Neuronal stem cell (in vitro differentiated cells): ENCODE results near the gene POLD4.
A peak's percentile ranks its signal among the peaks of the same experiment; 100 is the strongest.

Experiments
- DNase-seq: peaks from one replicate; pipeline ENCODE4 v3.0.0-alpha.2; 2013; ENCODE audit warnings: low spot score
- H2AFZ ChIP-seq: one replicate; pipeline ENCODE4 v1.6.1; 2013; ENCODE audit warnings: mild to moderate bottlenecking, low read length, inconsistent platforms
- H2AK5ac ChIP-seq: 2 replicates; pipeline ENCODE4 v1.6.1; 2013; ENCODE audit warnings: low read depth, mild to moderate bottlenecking, inconsistent platforms, low read length, moderate library complexity, mixed read lengths
- H2BK120ac ChIP-seq: 2 replicates; pipeline ENCODE4 v1.6.1; 2013; ENCODE audit warnings: low read depth, mild to moderate bottlenecking, inconsistent platforms, low read length, moderate library complexity, mixed read lengths
- H2BK12ac ChIP-seq: one replicate; pipeline ENCODE4 v1.6.1; 2013; ENCODE audit warnings: low read length, inconsistent platforms
- H2BK15ac ChIP-seq: 2 replicates; pipeline ENCODE4 v1.6.1; 2013; ENCODE audit warnings: mild to moderate bottlenecking, low read length, inconsistent platforms, mixed read lengths
- H2BK5ac ChIP-seq: one replicate; pipeline ENCODE4 v1.6.1; 2013; ENCODE audit warnings: inconsistent platforms, mild to moderate bottlenecking, low read length, moderate library complexity
- H3K14ac ChIP-seq: one replicate; pipeline ENCODE4 v1.6.1; 2013; ENCODE audit warnings: low read length, inconsistent platforms
- H3K18ac ChIP-seq: 2 replicates; pipeline ENCODE4 v1.6.1; 2013; ENCODE audit warnings: low read length, inconsistent platforms
- H3K23ac ChIP-seq: 2 replicates; pipeline ENCODE4 v1.6.1; 2013; ENCODE audit warnings: low read depth, mild to moderate bottlenecking, mixed read lengths, low read length, inconsistent platforms; ENCODE audit not compliant: poor library complexity
- H3K27ac ChIP-seq: replicated peaks from 3 replicates; pipeline ENCODE4 v1.5.1; 2013; ENCODE audit warnings: low read length, inconsistent platforms
- H3K27me3 ChIP-seq, 3 experiments: 2 replicates each; pipeline ENCODE4 v1.6.1; 2013; ENCODE audit warnings: low read length in 3 of 3, mild to moderate bottlenecking in 2 of 3, inconsistent platforms in 1 of 3, low read depth in 1 of 3, mixed read lengths in 1 of 3, moderate library complexity in 1 of 3; ENCODE audit not compliant: control insufficient read depth in 3 of 3, insufficient read depth in 3 of 3
- H3K36me3 ChIP-seq, 2 donors: replicated peaks in 1 of 2; 2 replicates each; pipeline ENCODE4 v1.6.1; 2013; ENCODE audit warnings: low read length in 2 of 2; ENCODE audit not compliant: control insufficient read depth in 2 of 2, insufficient read depth in 2 of 2
- H3K4ac ChIP-seq: 2 replicates; pipeline ENCODE4 v1.6.1; 2013; ENCODE audit warnings: inconsistent platforms, mild to moderate bottlenecking, low read length, moderate library complexity
- H3K4me1 ChIP-seq, 2 donors: 1 replicate in 1 of 2; 2 replicates in 1 of 2; pipeline ENCODE4 v1.6.1; 2013; ENCODE audit warnings: low read length in 2 of 2, low read depth in 1 of 2; ENCODE audit not compliant: control insufficient read depth in 2 of 2, insufficient read depth in 1 of 2
- H3K4me2 ChIP-seq: one replicate; pipeline ENCODE4 v1.6.1; 2013; ENCODE audit warnings: mild to moderate bottlenecking, low read length, inconsistent platforms; ENCODE audit not compliant: insufficient read depth, poor library complexity, severe bottlenecking
- H3K4me3 ChIP-seq, 2 donors: 2 replicates each; pipeline ENCODE4 v1.5.1; 2013; ENCODE audit warnings: low read length in 2 of 2, mild to moderate bottlenecking in 2 of 2, inconsistent platforms in 1 of 2, moderate library complexity in 1 of 2
- H3K79me1 ChIP-seq: one replicate; pipeline ENCODE4 v1.6.1; 2013; ENCODE audit warnings: low read depth, mild to moderate bottlenecking, inconsistent platforms, low read length, moderate library complexity
- H3K9ac ChIP-seq: one replicate; pipeline ENCODE4 v1.6.1; 2013; ENCODE audit warnings: mild to moderate bottlenecking, low read depth, low read length, inconsistent platforms; ENCODE audit not compliant: poor library complexity
- H3K9me3 ChIP-seq, 2 donors: replicated peaks in 1 of 2; 2 replicates each; pipeline versions ENCODE3 to v1.6.1; 2013; ENCODE audit warnings: low read length in 2 of 2, mild to moderate bottlenecking in 2 of 2, inconsistent platforms in 1 of 2, low read depth in 1 of 2, mixed read lengths in 1 of 2, moderate library complexity in 1 of 2; ENCODE audit not compliant: control insufficient read depth in 2 of 2, insufficient read depth in 1 of 2
- H4K8ac ChIP-seq: one replicate; pipeline ENCODE4 v1.6.1; 2013; ENCODE audit warnings: low read depth, mild to moderate bottlenecking, inconsistent platforms, low read length, moderate library complexity
- H4K91ac ChIP-seq: one replicate; pipeline ENCODE4 v1.6.1; 2013; ENCODE audit warnings: low read length, low read depth, mild to moderate bottlenecking, inconsistent platforms; ENCODE audit not compliant: poor library complexity
- WGBS, 2 donors: extraction: QIAGEN DNeasy Blood & Tissue Kit; methylation state at CpG; one replicate each; pipeline ENCODE4 v1.1.7; 2013; ENCODE audit warnings: missing lambda C conversion rate in 2 of 2, mixed read lengths in 1 of 2; ENCODE audit not compliant: insufficient read length in 2 of 2, insufficient replicate concordance in 1 of 2; ENCODE audit errors: extremely low coverage in 2 of 2; 5-methylcytosine and 5-hydroxymethylcytosine counted together

POLD4 gene

DNA sequence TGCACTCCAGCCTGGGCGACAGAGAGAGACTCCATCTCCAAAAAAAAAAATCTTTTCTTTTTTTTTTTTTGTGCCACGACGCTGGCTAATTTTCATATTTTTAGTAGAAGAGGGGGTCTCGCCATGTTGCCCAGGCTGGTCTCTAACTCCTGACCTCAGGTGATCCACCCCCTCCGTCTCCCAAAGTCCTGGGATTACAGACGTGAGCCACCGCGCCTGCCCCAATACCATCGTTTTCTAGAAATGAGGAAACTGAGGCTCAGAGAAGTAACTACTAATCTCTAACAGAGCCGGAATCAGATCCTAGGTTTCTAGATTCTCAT is 36.5 kb downstream of the POLD4 start:
- peak overlapping the region; percentile 88 to 90 for H3K4me3 ChIP-seq
- H3K23ac ChIP-seq = no peak overlapping the region
- WGBS, 2 donors = no CpG with 5 or more reads among the region's 10 CpGs
- no peak overlapping the region for H3K18ac ChIP-seq
- H3K9me3 ChIP-seq = no peaks in the 10 kb centered on the region
- H3K9ac ChIP-seq = no peak overlapping the region
- H3K14ac ChIP-seq = no peak overlapping the region
- no peak overlapping the region for H2BK15ac ChIP-seq
- no peak overlapping the region for H3K4ac ChIP-seq
- peaks cover 3 to 5% of the 10 kb centered on the region in 2 donors for H3K4me1 ChIP-seq
- H4K8ac ChIP-seq = no peak overlapping the region
- peak overlapping the region; percentile 98 for H2AFZ ChIP-seq
- no peak overlapping the region for H2BK5ac ChIP-seq
- no peaks in the 10 kb centered on the region for H3K79me1 ChIP-seq
- H4K91ac ChIP-seq = no peak overlapping the region
- peak overlapping the region; percentile 92 for H3K4me2 ChIP-seq
- peak overlapping the region; percentile 96 for H3K27ac ChIP-seq
- H2AK5ac ChIP-seq = no peak overlapping the region
- H3K36me3 ChIP-seq = peaks cover 0 to 1% of the 10 kb centered on the region in 2 donors
- no peak overlapping the region for H2BK120ac ChIP-seq
- H3K27me3 ChIP-seq = peaks cover 0 to 9% (median 0%) of the 10 kb centered on the region in 3 experiments
- DNase-seq = no peak
- H2BK12ac ChIP-seq = no peak overlapping the region

DNA sequence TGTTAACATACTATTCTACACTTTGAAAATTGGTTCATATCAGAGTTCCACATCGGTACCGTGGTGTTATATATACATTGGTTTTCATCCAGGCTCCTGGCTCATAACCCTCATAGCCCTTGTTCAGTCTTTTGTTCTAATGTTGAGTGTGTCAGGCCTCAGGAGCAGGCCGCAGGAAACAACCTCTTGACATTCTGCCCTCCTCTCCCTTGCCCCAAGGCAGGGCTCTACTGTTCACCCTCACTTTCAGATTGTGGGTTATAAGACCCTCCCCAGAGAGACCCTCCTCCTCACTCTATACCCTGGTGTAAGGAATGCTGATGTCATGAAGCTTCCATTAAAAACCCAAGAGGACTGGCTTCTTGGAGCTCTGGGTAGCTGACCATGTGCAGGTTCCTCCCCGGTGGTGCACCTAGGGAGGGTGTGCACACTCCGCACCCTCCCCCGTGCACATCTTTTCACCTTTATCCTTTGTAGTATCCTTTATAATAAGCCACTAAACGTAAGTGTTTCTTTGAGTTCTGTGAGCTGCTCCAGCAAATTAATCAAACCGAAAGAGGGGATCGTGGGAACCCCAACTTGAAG is 37.9 kb downstream of the POLD4 start:
- no peak overlapping the region for H2BK5ac ChIP-seq
- H3K9me3 ChIP-seq = peaks cover 0 to 2% of the 10 kb centered on the region in 2 donors
- H3K4ac ChIP-seq = no peak overlapping the region
- no peak overlapping the region for H3K4me3 ChIP-seq
- no peak overlapping the region for H2BK15ac ChIP-seq
- H2BK120ac ChIP-seq = no peak overlapping the region
- H3K18ac ChIP-seq = no peak overlapping the region
- no peak overlapping the region for H3K27ac ChIP-seq
- no peak overlapping the region for H4K8ac ChIP-seq
- no peak overlapping the region for H4K91ac ChIP-seq
- peak overlapping the region; percentile 23 for H2AFZ ChIP-seq
- peaks cover 3 to 5% of the 10 kb centered on the region in 2 donors for H3K4me1 ChIP-seq
- no peaks in the 10 kb centered on the region for H3K36me3 ChIP-seq
- H3K79me1 ChIP-seq = peaks cover 2% of the 10 kb centered on the region
- no peak overlapping the region for H3K23ac ChIP-seq
- H3K4me2 ChIP-seq = no peak overlapping the region
- no peak overlapping the region for H2BK12ac ChIP-seq
- no peak for DNase-seq
- no peak overlapping the region for H3K14ac ChIP-seq
- no CpG with 5 or more reads among the region's 9 CpGs for WGBS, 2 donors
- no peak overlapping the region for H3K9ac ChIP-seq
- peaks cover 0 to 9% (median 0%) of the 10 kb centered on the region in 3 experiments for H3K27me3 ChIP-seq
- no peak overlapping the region for H2AK5ac ChIP-seq

DNA sequence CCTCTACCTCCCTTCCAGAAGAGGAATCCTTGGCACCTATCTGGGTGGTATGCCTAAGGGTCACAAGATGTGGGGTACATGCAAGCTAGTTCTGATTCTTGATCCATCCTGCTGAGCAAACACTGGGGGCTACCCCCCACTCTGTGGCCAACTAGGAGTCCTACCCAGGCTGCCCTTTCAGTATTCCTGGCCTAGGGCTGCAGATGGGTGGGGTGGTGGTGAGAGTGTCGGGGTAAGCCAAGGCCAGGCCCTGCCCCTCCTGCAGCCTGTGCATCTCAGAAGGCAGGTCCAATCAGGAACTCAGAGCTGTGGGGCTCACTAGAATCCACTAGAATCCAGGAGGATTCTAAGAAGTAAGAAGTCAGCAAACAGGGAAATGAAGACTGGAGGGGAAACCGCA is 39.1 kb downstream of the POLD4 start:
- Histone ChIP-seq H3K18ac (no peak overlapping the region), H3K9ac (no peak overlapping the region), H2BK15ac (no peak overlapping the region), H3K14ac (no peak overlapping the region), H3K23ac (no peak overlapping the region), H3K4me1 (peaks cover 3 to 5% of the 10 kb centered on the region in 2 donors), H3K27me3 (peaks cover 0 to 9% (median 0%) of the 10 kb centered on the region in 3 experiments), H3K4ac (no peak overlapping the region), H2BK120ac (no peak overlapping the region), H3K79me1 (peaks cover 2% of the 10 kb centered on the region), H4K91ac (no peak overlapping the region), H3K4me2 (no peak overlapping the region), H4K8ac (no peak overlapping the region), H3K4me3 (no peak overlapping the region), H3K27ac (no peak overlapping the region), H2AK5ac (no peak overlapping the region), H3K9me3 (peaks cover 0 to 2% of the 10 kb centered on the region in 2 donors), H2AFZ (no peak overlapping the region), H3K36me3 (no peaks in the 10 kb centered on the region), H2BK5ac (no peak overlapping the region), H2BK12ac (no peak overlapping the region)
- no peak for DNase-seq
- WGBS, 2 donors = no CpG with 5 or more reads among the region's 2 CpGs

DNA sequence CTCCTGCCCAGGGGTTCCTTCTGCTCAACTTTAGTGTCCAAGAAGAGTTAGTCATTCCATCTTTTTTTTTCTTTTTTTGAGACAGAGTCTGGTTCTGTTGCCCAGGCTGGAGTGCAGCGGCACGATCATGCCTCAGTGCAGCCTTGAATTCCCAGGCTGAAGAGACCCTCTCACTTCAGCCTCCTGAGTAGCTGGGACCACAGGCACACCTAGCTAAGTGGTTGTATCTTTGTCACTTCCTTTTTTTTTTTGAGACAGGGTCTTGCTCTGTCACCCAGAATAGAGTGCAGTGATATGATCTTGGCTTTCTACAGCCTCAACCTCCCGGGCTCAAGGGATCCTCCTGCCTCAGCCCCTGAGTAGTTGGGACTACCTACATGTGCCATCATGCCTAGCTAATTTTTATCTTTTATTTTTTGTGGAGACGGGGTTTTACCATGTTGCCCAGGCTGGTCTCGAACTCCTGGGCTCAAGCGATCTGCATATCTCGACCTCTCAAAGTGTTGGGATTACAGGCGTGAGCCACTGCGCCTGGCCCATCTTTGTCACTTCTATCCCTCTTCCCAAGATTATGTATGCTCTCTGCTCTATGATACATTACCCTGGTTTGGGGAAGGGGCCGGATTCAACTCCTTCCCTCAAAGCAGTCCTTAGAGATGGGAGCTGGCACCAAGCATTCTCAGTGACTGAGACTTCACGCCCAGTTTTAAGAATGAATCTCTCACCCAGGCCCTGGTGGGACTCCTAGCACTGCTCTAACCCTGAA is 40.0 kb downstream of the POLD4 start:
- H2AFZ ChIP-seq = no peak overlapping the region
- H2AK5ac ChIP-seq = no peak overlapping the region
- no peak for DNase-seq
- no peak overlapping the region for H3K9ac ChIP-seq
- no peak overlapping the region for H3K4me2 ChIP-seq
- H3K4me1 ChIP-seq = peaks cover under 1 to 4% of the 10 kb centered on the region in 2 donors
- peaks cover 0 to 4% (median 0%) of the 10 kb centered on the region in 3 experiments for H3K27me3 ChIP-seq
- H2BK15ac ChIP-seq = no peak overlapping the region
- H4K8ac ChIP-seq = no peak overlapping the region
- WGBS, 2 donors = no CpG with 5 or more reads among the region's 11 CpGs
- H3K14ac ChIP-seq = no peak overlapping the region
- H3K9me3 ChIP-seq = peaks cover 0 to 2% of the 10 kb centered on the region in 2 donors
- H3K36me3 ChIP-seq = no peaks in the 10 kb centered on the region
- no peak overlapping the region for H2BK120ac ChIP-seq
- no peak overlapping the region for H2BK5ac ChIP-seq
- no peak overlapping the region for H2BK12ac ChIP-seq
- H3K23ac ChIP-seq = no peak overlapping the region
- H4K91ac ChIP-seq = no peak overlapping the region
- no peak overlapping the region for H3K4ac ChIP-seq
- H3K4me3 ChIP-seq = no peak overlapping the region
- no peak overlapping the region for H3K27ac ChIP-seq
- no peak overlapping the region for H3K18ac ChIP-seq
- H3K79me1 ChIP-seq = peaks cover 2% of the 10 kb centered on the region
